NCI-H345 treated with DMSO at 0.1 percent for 48 hours (cell line): ENCODE data around the gene FKTN.
"Not testable (repeated sequence)": the region's sequence is repeated elsewhere in the genome, so short reads cannot be mapped to it uniquely, and the experiment has no call there.

ENCODE experiments used
- DNase-seq: peaks from one replicate; lab custom pipeline; 2025; ENCODE audit not compliant: unreplicated experiment; lab: John Stamatoyannopoulos, UW

Gene FKTN

GRCh38 chr9:105557804-105558610 is at the start of gene FKTN:
TSS of gene FKTN (plus strand) at chr9:105558131. CDS start at chr9:105575033, 16,902 bp downstream.
- peak; percentile 77 for DNase-seq

DNA sequence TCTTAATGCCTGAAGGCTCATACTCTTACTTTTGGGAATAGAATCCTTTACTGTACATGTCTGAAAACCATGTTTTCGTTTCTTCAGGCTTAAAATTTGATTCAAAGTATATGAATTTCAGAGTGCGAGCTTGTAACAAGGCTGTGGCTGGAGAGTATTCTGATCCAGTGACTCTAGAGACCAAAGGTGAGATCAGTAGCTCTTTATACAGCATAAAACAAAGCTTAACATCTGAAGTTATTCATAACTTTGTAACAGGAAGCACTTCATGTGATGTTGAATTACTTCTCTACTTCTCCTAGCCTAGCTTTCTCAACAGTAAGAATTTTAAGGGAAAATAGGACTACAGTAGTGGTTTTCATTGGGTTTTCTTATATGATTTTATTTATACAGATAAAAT is 49.4 kb upstream of the FKTN start:
- DNase-seq, result no peak

- no peak for DNase-seq
Measured at GRCh38 chr9:105510024-105510423, 47.9 kb upstream of the FKTN start.

DNA sequence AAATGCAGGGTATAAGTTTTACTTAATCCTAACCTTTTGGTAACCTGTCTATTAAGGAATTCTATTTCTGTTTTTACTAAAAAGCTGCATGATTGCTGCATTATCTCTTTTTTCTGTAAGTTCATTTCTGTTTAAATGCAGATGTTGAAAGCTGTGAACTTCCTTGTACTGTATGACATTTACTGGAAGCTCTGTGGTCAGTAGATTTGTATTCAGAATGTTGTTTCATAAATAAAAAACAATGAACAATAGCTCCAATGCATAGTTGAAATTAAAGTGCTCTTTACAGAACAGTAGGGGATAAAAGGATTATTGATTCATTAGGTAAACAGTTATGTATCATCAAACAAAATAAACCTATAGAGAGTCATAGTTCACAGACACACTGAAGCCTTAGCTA is 46.5 kb upstream of the FKTN start:
- DNase-seq, result no peak

DNA sequence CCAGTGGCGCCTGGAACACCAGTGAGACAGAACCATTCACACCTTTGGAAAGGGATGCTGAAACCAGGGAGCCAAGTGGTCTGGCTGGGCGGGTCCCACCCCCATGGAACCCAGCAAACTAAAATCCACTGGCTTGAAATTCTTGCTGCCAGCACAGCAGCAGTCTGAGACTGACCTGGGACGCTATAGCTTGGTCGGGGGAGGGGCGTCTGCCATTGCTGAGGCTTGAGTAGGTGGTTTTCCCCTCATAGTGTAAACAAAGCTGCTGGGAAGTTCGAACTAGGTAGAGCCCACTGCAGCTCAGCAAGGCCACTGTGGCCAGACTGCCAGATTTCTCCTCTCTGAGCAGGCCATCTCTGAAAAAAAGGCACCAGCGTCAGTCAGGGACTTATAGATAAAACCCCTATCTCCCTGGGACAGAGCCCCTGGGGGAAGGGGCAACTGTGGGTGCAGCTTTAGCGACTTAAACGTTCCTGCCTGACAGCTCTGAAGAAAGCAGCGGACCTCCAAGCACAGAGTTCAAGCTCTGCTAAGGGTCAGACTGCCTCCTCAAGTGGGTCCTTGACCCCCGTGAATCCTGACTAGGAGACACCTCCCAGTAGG is 42.0 kb upstream of the FKTN start:
- no peak for DNase-seq

DNA sequence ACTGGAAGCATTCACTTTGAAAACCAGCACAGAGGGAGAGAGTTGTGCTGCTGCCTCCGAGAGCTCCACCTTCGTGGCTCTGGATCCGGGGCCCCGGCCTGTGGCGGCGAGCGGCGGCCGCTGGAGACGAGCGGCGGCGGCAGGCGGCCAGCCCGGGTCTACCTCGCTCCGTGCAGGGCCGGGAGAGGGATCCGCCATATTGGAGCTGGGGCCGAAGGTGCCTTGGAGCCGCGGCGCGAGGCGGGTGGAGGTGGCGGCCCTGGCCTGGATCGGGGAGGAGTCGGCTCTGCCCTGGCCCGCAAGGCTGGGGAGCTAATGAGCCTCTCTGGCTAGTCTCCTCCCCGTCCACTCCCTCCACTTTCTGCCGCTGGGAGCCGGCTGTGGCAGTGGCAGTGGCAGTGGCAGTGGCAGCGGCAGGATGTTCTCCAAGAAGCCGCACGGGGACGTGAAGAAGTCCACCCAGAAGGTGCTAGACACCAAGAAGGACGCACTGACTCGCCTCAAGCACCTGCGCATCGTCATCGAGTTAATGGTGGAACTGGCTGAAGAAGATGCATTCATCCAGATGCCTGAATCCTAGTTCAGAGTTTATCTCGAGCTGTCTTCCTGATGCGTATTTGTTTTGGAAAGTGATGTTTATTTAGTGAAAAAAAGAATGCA is 38.1 kb upstream of the FKTN start:
- not testable (repeated sequence) for DNase-seq

GRCh38 chr9:105520992-105521391 is 36.9 kb upstream of the FKTN start:
- DNase-seq, result not testable (repeated sequence)

GRCh38 chr9:105522618-105523385 is 35.1 kb upstream of the FKTN start:
- not testable (repeated sequence) for DNase-seq

GRCh38 chr9:105531530-105531929 is 26.4 kb upstream of the FKTN start:
- DNase-seq, result no peak

GRCh38 chr9:105535920-105536668 is 21.8 kb upstream of the FKTN start:
- DNase-seq, result no peak

- DNase-seq, result no peak
Measured at GRCh38 chr9:105539452-105539851, 18.5 kb upstream of the FKTN start.

- DNase-seq, result no peak
Measured at GRCh38 chr9:105541838-105542237, 16.1 kb upstream of the FKTN start.

DNA sequence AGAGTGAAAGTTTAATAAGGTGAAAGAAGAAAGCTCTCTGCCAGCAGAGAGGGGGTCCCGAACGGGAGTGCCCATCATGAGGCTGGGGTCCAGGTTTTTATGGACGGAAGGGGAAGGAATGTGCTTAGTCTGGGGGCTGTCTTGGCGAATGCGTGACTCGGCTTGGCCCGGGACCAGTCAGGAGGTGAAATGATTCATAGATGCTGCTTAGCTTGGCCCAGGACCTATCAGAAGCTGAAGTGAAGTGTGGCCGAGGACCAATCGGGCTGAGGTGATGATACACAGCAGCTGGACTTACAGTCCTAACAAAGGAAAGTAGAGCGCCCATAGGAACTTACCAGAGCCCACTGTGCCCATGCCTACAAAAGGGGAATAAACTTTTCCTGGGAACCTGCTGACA is 3.9 kb upstream of the FKTN start:
- DNase-seq, result no peak

GRCh38 chr9:105572455-105572854 is 14.5 kb downstream of the FKTN start:
- DNase-seq, result no peak

DNA sequence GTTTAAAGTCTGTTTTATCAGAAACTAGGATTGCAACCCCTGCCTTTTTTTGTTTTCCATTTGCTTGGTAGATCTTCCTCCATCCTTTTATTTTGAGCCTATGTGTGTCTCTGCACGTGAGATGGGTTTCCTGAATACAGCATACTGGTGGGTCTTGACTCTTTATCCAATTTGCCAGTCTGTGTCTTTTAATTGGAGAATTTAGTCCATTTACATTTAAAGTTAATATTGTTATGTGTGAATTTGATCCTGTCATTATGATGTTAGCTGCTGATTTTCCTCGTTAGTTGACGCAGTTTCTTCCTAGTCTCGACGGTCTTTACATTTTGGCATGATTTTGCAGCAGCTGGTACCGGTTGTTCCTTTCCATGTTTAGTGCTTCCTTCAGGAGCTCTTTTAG is 22.0 kb downstream of the FKTN start:
- not testable (repeated sequence) for DNase-seq

- not testable (repeated sequence) for DNase-seq
Measured at GRCh38 chr9:105581550-105581949, 23.6 kb downstream of the FKTN start.

DNA sequence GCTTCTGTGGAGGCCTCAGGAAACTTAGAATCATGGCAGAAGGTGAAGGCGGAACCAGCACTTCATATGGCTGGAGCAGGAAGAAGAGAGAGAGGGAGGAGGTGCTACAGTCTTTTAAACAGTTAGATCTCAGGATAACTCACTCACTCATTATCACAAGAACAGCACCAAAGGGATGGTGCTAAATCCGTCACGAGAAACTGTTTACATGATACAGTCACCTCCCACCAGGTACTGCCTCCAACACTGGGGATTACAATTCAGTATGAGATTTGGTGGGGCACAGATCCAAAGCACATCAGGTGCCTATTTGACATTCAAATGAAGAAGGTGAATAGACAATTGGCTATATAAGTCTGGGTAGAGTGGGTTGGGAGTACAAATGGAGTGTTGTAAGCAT is 35.2 kb downstream of the FKTN start:
- no peak for DNase-seq

- DNase-seq, result peak; percentile 75
Measured at GRCh38 chr9:105608721-105609598, 51.0 kb downstream of the FKTN start.

DNA sequence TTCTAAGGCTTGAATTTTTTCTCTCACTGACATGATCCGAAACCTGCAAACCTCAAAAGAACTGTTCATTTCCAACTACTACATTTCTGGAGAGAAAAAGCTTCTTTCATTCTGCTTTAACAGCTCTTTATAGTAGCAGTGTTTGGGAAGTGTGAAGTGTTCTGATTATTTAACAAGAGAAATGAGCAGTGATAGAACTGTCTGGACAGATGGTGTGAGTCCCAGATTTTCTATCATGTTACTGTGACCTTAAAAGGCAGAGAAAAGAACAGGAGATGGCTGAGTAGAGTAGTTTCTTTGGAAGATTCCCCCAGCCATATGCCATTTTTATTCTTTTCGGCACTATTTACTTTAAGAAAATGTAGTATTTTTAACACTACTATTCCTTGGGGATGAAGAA is 63.1 kb downstream of the FKTN start:
- no peak for DNase-seq

GRCh38 chr9:105625088-105625487 is 67.2 kb downstream of the FKTN start:
- DNase-seq, result no peak
